Breast epithelium (tissue), 4 donors: ENCODE measurements around the gene PTRHD1. TPM values are rescaled to one million over a fixed set of nuclear protein-coding genes. Genes with fewer than 3 reads are reported as not detected.
"Not testable (repeated sequence)": the region's sequence is repeated elsewhere in the genome, so short reads cannot be mapped to it uniquely, and the experiment has no call there.

Source experiments
- DNase-seq, 2 donors: peaks; one replicate each; pipeline ENCODE4 v3.0.0-alpha.2; 2019; ENCODE audit warnings: low spot score in 2 of 2
- H3K27ac ChIP-seq, 2 donors: fragments of 200-600 bp; sonication (generic) in 1 of 2; one replicate each; pipeline ENCODE4 v1.5.1; 2016 to 2019; ENCODE audit warnings: mild to moderate bottlenecking in 1 of 2
- H3K27me3 ChIP-seq, 2 donors: fragments of 200-600 bp; sonication (generic) in 1 of 2; one replicate each; pipeline versions ENCODE4 v1.5.1 to v1.6.0; 2017 to 2019; ENCODE audit warnings: control low read depth in 1 of 2, mild to moderate bottlenecking in 1 of 2
- H3K36me3 ChIP-seq: fragments of 200-600 bp; one replicate; pipeline ENCODE4 v1.5.1; 2019
- H3K4me1 ChIP-seq, 2 donors: fragments of 200-600 bp; sonication (generic); one replicate each; pipeline ENCODE4 v1.5.1; 2016 to 2019; ENCODE audit warnings: control low read depth in 1 of 2
- H3K4me3 ChIP-seq, 3 donors: fragments of 200-600 bp; sonication (generic); 1 replicate in 2 of 3; 2 replicates in 1 of 3; pipeline ENCODE4 v1.5.1; 2016 to 2019; ENCODE audit warnings: mild to moderate bottlenecking in 3 of 3, moderate library complexity in 2 of 3
- H3K9me3 ChIP-seq, 2 donors: fragments of 200-600 bp; sonication (generic) in 1 of 2; one replicate each; pipeline ENCODE4 v1.5.1; 2016 to 2019; ENCODE audit warnings: control low read depth in 1 of 2
- POLR2A ChIP-seq: fragments of 450-650 bp; IDR thresholded peaks from one replicate; pipeline ENCODE4 v1.6.1; 2016; ENCODE audit warnings: antibody characterized with exemption, mild to moderate bottlenecking, moderate library complexity
- POLR2AphosphoS5 ChIP-seq, 3 donors: sonication (generic); formaldehyde crosslinking; IDR thresholded peaks; one replicate each; pipeline ENCODE4 v1.6.1; 2017; ENCODE audit warnings: antibody characterized with exemption in 3 of 3
- intact Hi-C: fragments of 100-400 bp; cut with DNase I; formaldehyde crosslinking; loops from one replicate; pipeline ENCODE4 v1.15.1; 2023; ENCODE audit warnings: low total_unique reads
- total RNA-seq, 3 donors: library from RNA; depleted of rRNA; stranded (reverse); fragments of >200 nt; gene quantifications; one replicate each; pipeline ENCODE4 v1.1.0, GENCODE V29; 2016
- TF ChIP-seq, protein P1 (sequence below), 3 donors: fragments of 450-650 bp; IDR thresholded peaks; one replicate each; pipeline ENCODE4 v1.5.1; 2016 to 2017; ENCODE audit warnings: antibody characterized with exemption in 3 of 3, mild to moderate bottlenecking in 3 of 3, moderate library complexity in 3 of 3

The PTRHD1 gene
- total RNA-seq, 3 donors from 2014 or later, result 19.3 to 38.8 (median 37.9) TPM

DNA sequence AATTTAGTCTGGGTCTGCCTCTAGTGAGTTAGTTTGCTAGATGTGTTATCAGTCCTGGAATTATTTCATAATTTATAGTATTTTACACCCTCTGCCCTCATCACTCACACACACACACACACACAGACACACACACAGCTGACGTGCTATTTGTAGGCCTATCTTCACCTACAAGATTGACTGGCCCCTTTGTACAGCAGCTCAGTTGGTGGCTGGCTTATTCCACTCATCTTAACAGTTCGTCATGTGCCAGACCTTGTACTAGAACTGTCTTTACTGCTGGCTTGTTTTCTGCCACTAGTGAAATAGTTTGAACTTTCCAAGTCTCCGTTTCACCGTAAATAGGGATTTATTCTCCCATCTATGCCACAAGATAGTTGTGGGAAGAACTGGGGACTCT, 21.3 kb upstream of the PTRHD1 start:
- H3K9me3 ChIP-seq, result no peaks in the 10 kb centered on the region
- no peaks in the 10 kb centered on the region for H3K27me3 ChIP-seq
- H3K27ac ChIP-seq, result no peak overlapping the region
- TF ChIP-seq POLR2A (no peak), POLR2AphosphoS5 (IDR thresholded peaks at IDR 0.05) (no peak)
- TF ChIP-seq, protein P1, sequence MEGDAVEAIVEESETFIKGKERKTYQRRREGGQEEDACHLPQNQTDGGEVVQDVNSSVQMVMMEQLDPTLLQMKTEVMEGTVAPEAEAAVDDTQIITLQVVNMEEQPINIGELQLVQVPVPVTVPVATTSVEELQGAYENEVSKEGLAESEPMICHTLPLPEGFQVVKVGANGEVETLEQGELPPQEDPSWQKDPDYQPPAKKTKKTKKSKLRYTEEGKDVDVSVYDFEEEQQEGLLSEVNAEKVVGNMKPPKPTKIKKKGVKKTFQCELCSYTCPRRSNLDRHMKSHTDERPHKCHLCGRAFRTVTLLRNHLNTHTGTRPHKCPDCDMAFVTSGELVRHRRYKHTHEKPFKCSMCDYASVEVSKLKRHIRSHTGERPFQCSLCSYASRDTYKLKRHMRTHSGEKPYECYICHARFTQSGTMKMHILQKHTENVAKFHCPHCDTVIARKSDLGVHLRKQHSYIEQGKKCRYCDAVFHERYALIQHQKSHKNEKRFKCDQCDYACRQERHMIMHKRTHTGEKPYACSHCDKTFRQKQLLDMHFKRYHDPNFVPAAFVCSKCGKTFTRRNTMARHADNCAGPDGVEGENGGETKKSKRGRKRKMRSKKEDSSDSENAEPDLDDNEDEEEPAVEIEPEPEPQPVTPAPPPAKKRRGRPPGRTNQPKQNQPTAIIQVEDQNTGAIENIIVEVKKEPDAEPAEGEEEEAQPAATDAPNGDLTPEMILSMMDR (IDR thresholded peaks at IDR 0.05), result no peak
- H3K4me1 ChIP-seq, result no peaks in the 10 kb centered on the region
- peaks cover 1% of the 10 kb centered on the region for H3K36me3 ChIP-seq
- intact Hi-C loops, result no loop called here
- no peak for DNase-seq
- no peak overlapping the region for H3K4me3 ChIP-seq

DNA sequence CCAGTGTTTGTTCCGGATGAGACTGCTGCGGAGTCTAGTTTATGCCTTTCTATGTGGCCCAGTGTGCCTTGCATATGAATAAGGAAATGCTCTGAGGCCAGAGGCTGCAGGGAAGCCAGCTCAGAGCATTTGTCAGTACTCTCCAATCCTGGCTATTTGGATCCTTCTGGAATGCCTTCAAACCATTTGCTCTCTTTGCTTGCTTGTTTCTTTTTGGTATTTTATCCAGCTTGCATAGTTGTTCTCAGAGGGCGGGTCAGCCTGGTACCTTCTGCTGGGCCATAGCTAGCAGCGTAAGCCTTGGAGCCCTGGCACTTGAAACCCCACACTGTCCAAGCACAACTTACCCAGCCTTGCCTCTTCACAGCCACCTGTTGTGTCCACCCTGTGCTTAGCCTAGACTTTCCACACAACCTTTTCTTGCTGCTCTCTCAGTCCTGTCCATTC, 20.5 kb upstream of the PTRHD1 start:
- no peak overlapping the region for H3K4me3 ChIP-seq

DNA sequence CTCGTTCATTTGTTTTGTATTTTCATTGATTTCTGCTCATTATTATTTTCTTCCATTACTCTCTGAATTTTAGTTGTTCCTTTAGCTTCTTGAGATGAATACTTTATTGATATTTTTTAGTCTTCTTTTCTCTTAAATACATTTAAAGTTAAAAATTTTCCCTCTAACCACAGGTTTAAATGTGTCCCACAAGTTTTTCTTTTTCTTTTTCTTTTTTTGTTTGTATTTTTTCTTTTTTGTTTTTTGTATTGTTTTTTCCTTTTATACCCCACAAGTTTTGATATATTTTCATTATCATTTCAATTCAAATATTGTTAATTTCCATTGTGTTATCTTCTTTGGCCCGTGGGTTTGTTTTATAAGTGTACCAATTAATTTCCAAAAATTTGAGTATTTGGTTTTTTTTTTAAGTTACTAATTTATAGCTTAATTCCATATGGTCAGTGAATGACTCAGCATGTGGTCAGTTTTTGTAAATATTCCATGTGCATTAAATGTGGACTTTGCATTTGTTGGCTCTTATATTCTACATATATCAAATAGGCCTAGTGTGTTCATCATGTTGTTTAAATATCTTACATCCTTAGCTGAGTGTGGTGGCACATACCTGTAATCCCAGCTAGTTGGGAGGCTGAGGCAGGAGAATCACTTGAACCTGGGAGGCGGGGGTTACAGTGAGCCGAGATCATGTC, 16.3 kb upstream of the PTRHD1 start:
- H3K27ac ChIP-seq, result no peak overlapping the region
- TF ChIP-seq, protein P1 (IDR thresholded peaks at IDR 0.05), result no peak
- TF ChIP-seq POLR2A (no peak), POLR2AphosphoS5 (IDR thresholded peaks at IDR 0.05) (no peak)
- no peak for DNase-seq
- no peak overlapping the region for H3K4me3 ChIP-seq
- intact Hi-C loops, result no loop called here
- no peaks in the 10 kb centered on the region for H3K4me1 ChIP-seq
- no peaks in the 10 kb centered on the region for H3K27me3 ChIP-seq
- no peaks in the 10 kb centered on the region for H3K36me3 ChIP-seq
- no peaks in the 10 kb centered on the region for H3K9me3 ChIP-seq

More for the DNA sequence above, 20.5 kb upstream of the PTRHD1 start:
- TF ChIP-seq, protein P1 (IDR thresholded peaks at IDR 0.05), result no peak
- TF ChIP-seq POLR2AphosphoS5 (IDR thresholded peaks at IDR 0.05), result no peak
- TF ChIP-seq POLR2A, result no peak
- no peaks in the 10 kb centered on the region for H3K27me3 ChIP-seq
- peak in 1 of 2 donors; percentile 7 for DNase-seq
- no peaks in the 10 kb centered on the region for H3K36me3 ChIP-seq
- H3K4me1 ChIP-seq, result no peaks in the 10 kb centered on the region
- H3K27ac ChIP-seq, result no peak overlapping the region
- intact Hi-C loops, result no loop called here
- H3K9me3 ChIP-seq, result no peaks in the 10 kb centered on the region

DNA sequence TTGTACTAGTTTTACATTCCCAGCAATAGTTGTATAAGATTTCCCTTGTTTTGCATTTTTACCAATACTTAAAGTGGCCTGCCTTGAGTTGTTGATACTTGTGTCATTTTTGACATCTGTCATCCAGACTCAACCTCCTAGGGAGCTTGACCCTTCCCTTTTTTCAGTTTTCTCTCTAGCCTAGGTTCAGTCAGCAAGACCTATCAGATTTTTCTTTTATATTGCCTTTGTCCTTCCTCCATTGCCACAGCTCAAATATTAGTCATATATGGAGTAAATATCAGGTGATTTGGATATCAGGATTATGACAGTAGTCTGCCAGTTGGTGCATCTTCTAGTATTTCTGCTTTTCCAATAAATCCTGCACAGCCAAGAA, 13.5 kb upstream of the PTRHD1 start:
- DNase-seq, result no peak
- no peaks in the 10 kb centered on the region for H3K27me3 ChIP-seq
- H3K9me3 ChIP-seq, result no peaks in the 10 kb centered on the region
- TF ChIP-seq, protein P1 (IDR thresholded peaks at IDR 0.05), result no peak
- TF ChIP-seq POLR2A (no peak), POLR2AphosphoS5 (IDR thresholded peaks at IDR 0.05) (no peak)
- H3K27ac ChIP-seq, result no peak overlapping the region
- H3K4me1 ChIP-seq, result no peaks in the 10 kb centered on the region
- no peaks in the 10 kb centered on the region for H3K36me3 ChIP-seq
- intact Hi-C loops, result no loop called here
- H3K4me3 ChIP-seq, result no peak overlapping the region

DNA sequence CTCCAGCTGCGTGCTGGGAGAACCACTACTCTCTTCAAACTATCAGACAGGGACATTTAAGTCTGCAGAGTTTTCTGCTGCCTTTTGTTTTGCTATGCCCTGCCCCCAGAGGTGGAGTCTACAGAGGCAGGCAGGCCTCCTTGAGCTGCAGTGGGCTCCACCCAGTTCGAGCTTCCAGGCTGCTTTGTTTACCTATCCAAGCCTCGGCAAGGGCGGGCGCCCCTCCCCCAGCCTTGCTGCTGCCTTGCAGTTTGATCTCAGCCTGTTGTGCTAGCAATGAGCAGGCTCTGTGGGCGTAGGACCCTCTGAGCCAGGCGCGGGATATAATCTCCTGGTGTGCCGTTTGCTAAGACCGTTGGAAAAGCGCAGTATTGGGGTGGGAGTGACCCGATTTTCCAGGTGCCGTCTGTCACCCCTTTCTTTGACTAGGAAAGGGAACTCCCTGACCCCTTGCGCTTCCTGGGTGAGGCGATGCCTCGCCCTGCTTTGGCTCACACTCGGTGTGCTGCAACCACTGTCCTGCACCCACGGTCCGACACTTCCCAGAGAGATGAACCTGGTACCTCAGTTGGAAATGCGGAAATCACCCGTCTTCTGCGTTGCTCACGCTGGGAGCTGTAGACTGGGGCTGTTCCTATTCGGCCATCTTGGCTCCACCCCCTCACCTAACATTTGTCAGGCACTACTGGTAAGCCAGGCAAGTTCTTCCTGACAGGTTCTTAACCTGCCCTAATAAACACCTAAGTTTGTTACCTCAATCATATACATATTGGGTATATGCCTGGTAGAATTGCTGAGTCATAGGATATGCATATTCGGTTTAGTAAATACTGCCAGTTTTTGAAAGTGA, 12.8 kb upstream of the PTRHD1 start:
- H3K27me3 ChIP-seq, intact Hi-C loops, H3K9me3 ChIP-seq, DNase-seq, H3K4me1 ChIP-seq, H3K4me3 ChIP-seq, H3K27ac ChIP-seq, H3K36me3 ChIP-seq: not testable (repeated sequence)

DNA sequence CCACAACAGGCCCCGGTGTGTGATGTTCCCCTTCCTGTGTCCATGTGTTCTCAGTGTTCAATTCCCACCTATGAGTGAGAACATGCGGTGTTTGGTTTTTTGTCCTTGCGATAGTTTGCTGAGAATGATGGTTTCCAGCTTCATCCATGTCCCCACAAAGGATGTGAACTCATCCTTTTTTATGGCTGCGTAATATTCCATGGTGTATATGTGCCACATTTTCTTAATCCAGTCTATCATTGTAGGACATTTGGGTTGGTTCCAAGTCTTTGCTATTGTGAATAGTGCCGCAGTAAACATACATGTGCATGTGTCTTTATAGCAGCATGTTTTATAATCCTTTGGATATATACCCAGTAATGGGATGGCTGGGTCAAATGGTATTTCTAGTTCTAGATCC, 7.3 kb upstream of the PTRHD1 start:
- H3K27ac ChIP-seq, DNase-seq, H3K4me1 ChIP-seq, intact Hi-C loops, H3K27me3 ChIP-seq, H3K4me3 ChIP-seq, H3K36me3 ChIP-seq, H3K9me3 ChIP-seq: not testable (repeated sequence)
